Gastrocnemius medialis (tissue), 4 donors: Measurements from ENCODE around the gene HAL. TPM values are rescaled to one million over a fixed set of nuclear protein-coding genes. Genes with fewer than 3 reads are reported as not detected.

Source experiments
- ATAC-seq, 2 donors: fragments of 150-250 bp; one replicate each; pipeline ENCODE4 v1.9.1; 2016
- DNase-seq, 2 donors: peaks; one replicate each; pipeline ENCODE4 v3.0.0-alpha.2; 2019
- H3K27ac ChIP-seq, 4 donors: fragments of 200-600 bp; sonication (generic); 1 replicate in 1 of 4; 2 replicates in 3 of 4; pipeline ENCODE4 v1.5.1; 2016 to 2018; ENCODE audit warnings: mild to moderate bottlenecking in 2 of 4, moderate library complexity in 1 of 4
- H3K27me3 ChIP-seq, 3 donors: fragments of 200-600 bp; sonication (generic) in 2 of 3; 1 replicate in 1 of 3; 2 replicates in 2 of 3; pipeline versions ENCODE4 v1.5.1 to v1.6.0; 2016 to 2019; ENCODE audit warnings: mild to moderate bottlenecking in 1 of 3, moderate library complexity in 1 of 3
- H3K36me3 ChIP-seq, 2 donors: fragments of 200-600 bp; sonication (generic) in 1 of 2; one replicate each; pipeline ENCODE4 v1.5.1; 2017 to 2018
- H3K4me1 ChIP-seq, 2 donors: fragments of 200-600 bp; sonication (generic) in 1 of 2; one replicate each; pipeline ENCODE4 v1.5.1; 2016 to 2017; ENCODE audit warnings: mild to moderate bottlenecking in 2 of 2
- H3K4me3 ChIP-seq, 4 donors: fragments of 200-600 bp; sonication (generic) in 3 of 4; 1 replicate in 1 of 4; 2 replicates in 3 of 4; pipeline ENCODE4 v1.5.1; 2016 to 2019; ENCODE audit warnings: mild to moderate bottlenecking in 2 of 4
- H3K9me3 ChIP-seq, 3 donors: fragments of 200-600 bp; sonication (generic) in 2 of 3; 1 replicate in 1 of 3; 2 replicates in 2 of 3; pipeline ENCODE4 v1.5.1; 2016 to 2019
- POLR2A ChIP-seq, 2 donors: fragments of 450-650 bp; IDR thresholded peaks; one replicate each; pipeline ENCODE4 v1.6.1; 2017; ENCODE audit warnings: antibody characterized with exemption in 2 of 2, mild to moderate bottlenecking in 2 of 2, moderate library complexity in 2 of 2
- in situ Hi-C, 4 donors: fragments of 200-750 bp; cut with MboI; loops; one replicate each; pipeline versions ENCODE4 v1.15.0 to v1.8.0; 2017; ENCODE audit warnings: low sequenced_read_pairs in 4 of 4
- intact Hi-C: fragments of 100-400 bp; cut with DNase I; formaldehyde crosslinking; loops from one replicate; pipeline ENCODE4 v1.15.1; 2023; ENCODE audit warnings: low total_unique reads
- total RNA-seq, 4 donors: library from RNA; depleted of rRNA; stranded (reverse); fragments of >200 nt; gene quantifications; one replicate each; pipeline versions ENCODE4 v1.1.0 to v1.2.3, GENCODE V29; 2016
- TF ChIP-seq, protein P1 (sequence below), 5 experiments: fragments of 450-650 bp in 3 of 5; fragments of 200-600 bp in 2 of 5; sonication (generic) in 2 of 5; IDR thresholded peaks in 4 of 5; conservative IDR thresholded peaks in 1 of 5; 1 replicate in 4 of 5; 2 replicates in 1 of 5; pipeline ENCODE4 v1.5.1; 2016 to 2019; ENCODE audit warnings: antibody characterized with exemption in 5 of 5, mild to moderate bottlenecking in 3 of 5, moderate library complexity in 3 of 5

Gene HAL
- total RNA-seq, 4 donors from 2014 or later: 0.59 to 1.3 (median 1.3) TPM; not detected in 1

DNA sequence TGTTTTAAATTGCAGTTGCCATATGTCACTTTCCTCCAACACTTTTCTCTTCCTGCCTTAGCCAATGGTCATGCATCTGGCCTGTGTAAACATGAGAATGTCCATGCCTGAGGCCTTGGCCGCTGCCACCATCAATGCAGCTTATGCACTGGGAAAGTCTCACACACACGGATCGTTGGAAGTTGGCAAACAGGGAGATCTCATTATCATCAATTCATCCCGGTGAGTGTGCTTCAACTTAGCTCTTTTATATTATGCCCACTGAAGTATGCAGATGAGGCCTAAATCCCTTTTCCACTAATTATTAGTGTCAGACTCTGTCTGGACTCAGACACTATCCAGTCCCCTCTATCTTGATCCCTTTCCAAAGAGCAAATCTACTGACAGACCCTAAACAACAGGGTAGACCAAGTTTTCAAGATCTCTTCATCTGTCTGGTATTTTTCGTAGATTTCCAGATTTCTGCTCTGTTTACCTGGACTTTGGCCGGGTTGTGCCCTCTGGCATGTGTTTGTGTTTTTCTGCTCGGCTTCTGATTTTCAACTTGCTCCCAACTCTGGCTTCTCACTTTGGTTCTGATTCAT is 29.8 kb downstream of the HAL start:
- H3K4me1 ChIP-seq: no peaks in the 10 kb centered on the region
- no peaks in the 10 kb centered on the region for H3K27me3 ChIP-seq
- no peak overlapping the region for H3K27ac ChIP-seq
- TF ChIP-seq POLR2A (IDR thresholded peaks at IDR 0.05): no peak
- TF ChIP-seq, protein P1, sequence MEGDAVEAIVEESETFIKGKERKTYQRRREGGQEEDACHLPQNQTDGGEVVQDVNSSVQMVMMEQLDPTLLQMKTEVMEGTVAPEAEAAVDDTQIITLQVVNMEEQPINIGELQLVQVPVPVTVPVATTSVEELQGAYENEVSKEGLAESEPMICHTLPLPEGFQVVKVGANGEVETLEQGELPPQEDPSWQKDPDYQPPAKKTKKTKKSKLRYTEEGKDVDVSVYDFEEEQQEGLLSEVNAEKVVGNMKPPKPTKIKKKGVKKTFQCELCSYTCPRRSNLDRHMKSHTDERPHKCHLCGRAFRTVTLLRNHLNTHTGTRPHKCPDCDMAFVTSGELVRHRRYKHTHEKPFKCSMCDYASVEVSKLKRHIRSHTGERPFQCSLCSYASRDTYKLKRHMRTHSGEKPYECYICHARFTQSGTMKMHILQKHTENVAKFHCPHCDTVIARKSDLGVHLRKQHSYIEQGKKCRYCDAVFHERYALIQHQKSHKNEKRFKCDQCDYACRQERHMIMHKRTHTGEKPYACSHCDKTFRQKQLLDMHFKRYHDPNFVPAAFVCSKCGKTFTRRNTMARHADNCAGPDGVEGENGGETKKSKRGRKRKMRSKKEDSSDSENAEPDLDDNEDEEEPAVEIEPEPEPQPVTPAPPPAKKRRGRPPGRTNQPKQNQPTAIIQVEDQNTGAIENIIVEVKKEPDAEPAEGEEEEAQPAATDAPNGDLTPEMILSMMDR (IDR thresholded peaks at IDR 0.05 in 4 of 5, conservative IDR thresholded peaks at IDR 0.05 in 1 of 5): no peak
- ATAC-seq (no peak), DNase-seq (no peak)
- intact Hi-C loops: no loop called here
- H3K4me3 ChIP-seq: no peak overlapping the region
- H3K36me3 ChIP-seq: peaks cover 0 to 5% of the 10 kb centered on the region in 2 donors
- H3K9me3 ChIP-seq: no peaks in the 10 kb centered on the region
- in situ Hi-C loops: no loop called here

DNA sequence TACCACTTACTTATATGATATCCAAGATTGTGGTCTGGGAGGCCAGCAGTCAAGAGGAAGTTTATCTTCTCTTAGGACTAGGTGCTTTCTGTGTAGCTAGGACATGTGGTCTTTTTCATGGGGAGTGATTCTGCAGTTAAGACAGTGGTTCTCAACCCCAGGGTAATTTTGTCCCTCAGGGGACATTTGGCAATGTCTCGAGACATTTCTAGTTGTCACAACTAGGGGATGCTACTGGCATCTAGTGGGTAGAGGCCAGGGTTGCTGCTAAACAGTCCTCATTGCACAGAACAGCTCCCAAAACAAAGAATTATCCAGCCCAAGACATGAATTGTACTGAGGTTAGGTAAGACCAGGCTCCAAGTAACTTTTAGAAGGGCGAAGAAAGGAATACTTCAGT is 33.0 kb downstream of the HAL start:
- no peaks in the 10 kb centered on the region for H3K4me1 ChIP-seq
- no peak for DNase-seq
- TF ChIP-seq POLR2A (IDR thresholded peaks at IDR 0.05): no peak
- TF ChIP-seq, protein P1 (IDR thresholded peaks at IDR 0.05 in 4 of 5, conservative IDR thresholded peaks at IDR 0.05 in 1 of 5): no peak
- no peak overlapping the region for H3K27ac ChIP-seq
- intact Hi-C loops (no loop called here), in situ Hi-C loops (no loop called here)
- no peaks in the 10 kb centered on the region for H3K9me3 ChIP-seq
- H3K4me3 ChIP-seq: no peak overlapping the region
- ATAC-seq: no peak
- H3K27me3 ChIP-seq: no peaks in the 10 kb centered on the region
- peaks cover 0 to 5% of the 10 kb centered on the region in 2 donors for H3K36me3 ChIP-seq

GRCh38 chr12:95962222-95962621 is 33.9 kb downstream of the HAL start:
- H3K27me3 ChIP-seq: no peaks in the 10 kb centered on the region
- H3K9me3 ChIP-seq: no peaks in the 10 kb centered on the region
- no peak overlapping the region for H3K27ac ChIP-seq
- H3K4me3 ChIP-seq: no peak overlapping the region
- H3K4me1 ChIP-seq: no peaks in the 10 kb centered on the region
- intact Hi-C loops: no loop called here
- DNase-seq: no peak
- TF ChIP-seq, protein P1 (IDR thresholded peaks at IDR 0.05 in 4 of 5, conservative IDR thresholded peaks at IDR 0.05 in 1 of 5): no peak
- no peak for TF ChIP-seq POLR2A (IDR thresholded peaks at IDR 0.05)
- in situ Hi-C loops: no loop called here
- H3K36me3 ChIP-seq: peaks cover 0 to 5% of the 10 kb centered on the region in 2 donors
- no peak for ATAC-seq

DNA sequence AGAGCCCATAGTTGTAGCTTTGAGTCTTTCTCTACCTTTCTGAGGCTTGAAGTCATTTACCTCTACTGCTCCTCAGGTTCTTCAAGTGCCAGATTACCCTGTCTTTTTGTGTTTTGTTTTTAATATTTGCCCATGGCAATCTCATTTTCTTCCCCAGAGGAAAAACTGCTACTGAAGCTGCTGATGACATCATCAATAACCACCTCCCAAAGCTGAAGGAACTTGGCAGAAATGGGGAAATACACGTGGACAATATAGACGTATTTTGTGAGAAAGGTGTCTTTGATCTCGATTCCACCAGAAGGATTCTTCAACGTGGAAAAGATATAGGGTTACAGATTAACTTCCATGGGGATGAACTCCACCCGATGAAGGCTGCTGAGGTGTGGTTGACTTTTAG is 35.9 kb downstream of the HAL start:
- TF ChIP-seq, protein P1 (IDR thresholded peaks at IDR 0.05 in 4 of 5, conservative IDR thresholded peaks at IDR 0.05 in 1 of 5): no peak
- no peak for TF ChIP-seq POLR2A (IDR thresholded peaks at IDR 0.05)
- no peaks in the 10 kb centered on the region for H3K27me3 ChIP-seq
- no peaks in the 10 kb centered on the region for H3K36me3 ChIP-seq
- intact Hi-C loops: no loop called here
- no peaks in the 10 kb centered on the region for H3K9me3 ChIP-seq
- no peak overlapping the region for H3K27ac ChIP-seq
- in situ Hi-C loops: no loop called here
- H3K4me3 ChIP-seq: no peak overlapping the region
- ATAC-seq: no peak
- no peak for DNase-seq
- no peaks in the 10 kb centered on the region for H3K4me1 ChIP-seq

- Histone ChIP-seq H3K4me1 (no peaks in the 10 kb centered on the region), H3K9me3 (no peaks in the 10 kb centered on the region), H3K27ac (no peak overlapping the region), H3K4me3 (no peak overlapping the region), H3K36me3 (no peaks in the 10 kb centered on the region), H3K27me3 (no peaks in the 10 kb centered on the region)
- intact Hi-C loops: no loop called here
- no peak for TF ChIP-seq POLR2A (IDR thresholded peaks at IDR 0.05)
- TF ChIP-seq, protein P1 (IDR thresholded peaks at IDR 0.05 in 4 of 5, conservative IDR thresholded peaks at IDR 0.05 in 1 of 5): no peak
- ATAC-seq (no peak), DNase-seq (no peak)
- in situ Hi-C loops: no loop called here
These were observed 37.0 kb downstream of the HAL start for GRCh38 chr12:95959107-95959506.
